ENCODE results near the gene HERC2.
"Not testable (repeated sequence)": the region's sequence is repeated elsewhere in the genome, so short reads cannot be mapped to it uniquely, and the experiment has no call there.

Gene HERC2, protein sequence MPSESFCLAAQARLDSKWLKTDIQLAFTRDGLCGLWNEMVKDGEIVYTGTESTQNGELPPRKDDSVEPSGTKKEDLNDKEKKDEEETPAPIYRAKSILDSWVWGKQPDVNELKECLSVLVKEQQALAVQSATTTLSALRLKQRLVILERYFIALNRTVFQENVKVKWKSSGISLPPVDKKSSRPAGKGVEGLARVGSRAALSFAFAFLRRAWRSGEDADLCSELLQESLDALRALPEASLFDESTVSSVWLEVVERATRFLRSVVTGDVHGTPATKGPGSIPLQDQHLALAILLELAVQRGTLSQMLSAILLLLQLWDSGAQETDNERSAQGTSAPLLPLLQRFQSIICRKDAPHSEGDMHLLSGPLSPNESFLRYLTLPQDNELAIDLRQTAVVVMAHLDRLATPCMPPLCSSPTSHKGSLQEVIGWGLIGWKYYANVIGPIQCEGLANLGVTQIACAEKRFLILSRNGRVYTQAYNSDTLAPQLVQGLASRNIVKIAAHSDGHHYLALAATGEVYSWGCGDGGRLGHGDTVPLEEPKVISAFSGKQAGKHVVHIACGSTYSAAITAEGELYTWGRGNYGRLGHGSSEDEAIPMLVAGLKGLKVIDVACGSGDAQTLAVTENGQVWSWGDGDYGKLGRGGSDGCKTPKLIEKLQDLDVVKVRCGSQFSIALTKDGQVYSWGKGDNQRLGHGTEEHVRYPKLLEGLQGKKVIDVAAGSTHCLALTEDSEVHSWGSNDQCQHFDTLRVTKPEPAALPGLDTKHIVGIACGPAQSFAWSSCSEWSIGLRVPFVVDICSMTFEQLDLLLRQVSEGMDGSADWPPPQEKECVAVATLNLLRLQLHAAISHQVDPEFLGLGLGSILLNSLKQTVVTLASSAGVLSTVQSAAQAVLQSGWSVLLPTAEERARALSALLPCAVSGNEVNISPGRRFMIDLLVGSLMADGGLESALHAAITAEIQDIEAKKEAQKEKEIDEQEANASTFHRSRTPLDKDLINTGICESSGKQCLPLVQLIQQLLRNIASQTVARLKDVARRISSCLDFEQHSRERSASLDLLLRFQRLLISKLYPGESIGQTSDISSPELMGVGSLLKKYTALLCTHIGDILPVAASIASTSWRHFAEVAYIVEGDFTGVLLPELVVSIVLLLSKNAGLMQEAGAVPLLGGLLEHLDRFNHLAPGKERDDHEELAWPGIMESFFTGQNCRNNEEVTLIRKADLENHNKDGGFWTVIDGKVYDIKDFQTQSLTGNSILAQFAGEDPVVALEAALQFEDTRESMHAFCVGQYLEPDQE (N-terminal part only)

GRCh38 chr15:28322129-28322588 is at the start of gene HERC2:
HERC2 (minus strand) TSS chr15:28322179; CDS start chr15:28321433, 746 bp downstream.
- H3K9me3 ChIP-seq (ENCODE audit: insufficient read depth, low read length); H4K20me1 ChIP-seq (ENCODE audit: low read depth, low read length); H3K9me2 ChIP-seq (replicated peaks; ENCODE audit: insufficient read depth, low read length); H3K79me2 ChIP-seq (ENCODE audit: insufficient read depth, low read length); H3F3A ChIP-seq (ENCODE audit: insufficient read depth); H3K36me3 ChIP-seq (ENCODE audit: low read length); H2AFZ ChIP-seq (ENCODE audit: low read depth, low read length, severe bottlenecking); H3K27me3 ChIP-seq (ENCODE audit: low read length): not testable (repeated sequence)
- Histone ChIP-seq H3K27ac (ENCODE audit: low read depth, low read length) (peak within 1 kb of the TSS; percentile 42), H3K9ac (ENCODE audit: low read length) (peak within 1 kb of the TSS; percentile 38; the same call in 1 of the 2 replicates), H3K4me3 (ENCODE audit: insufficient read depth, low read length, poor library complexity, severe bottlenecking) (peak within 1 kb of the TSS; percentile 40), H3K4me2 (ENCODE audit: low read depth, low read length, poor library complexity, severe bottlenecking) (peak within 1 kb of the TSS; percentile 56)

GRCh38 chr15:28365502-28365901 is 43.5 kb upstream of the HERC2 start:
- H3K9ac ChIP-seq (ENCODE audit: low read length); H3K4me2 ChIP-seq (ENCODE audit: low read depth, low read length, poor library complexity, severe bottlenecking); H3K9me2 ChIP-seq (replicated peaks; ENCODE audit: insufficient read depth, low read length); H3K4me3 ChIP-seq (ENCODE audit: insufficient read depth, low read length, poor library complexity, severe bottlenecking); H3K79me2 ChIP-seq (ENCODE audit: insufficient read depth, low read length); H2AFZ ChIP-seq (ENCODE audit: low read depth, low read length, severe bottlenecking); H3K27ac ChIP-seq (ENCODE audit: low read depth, low read length); H3F3A ChIP-seq (ENCODE audit: insufficient read depth); H4K20me1 ChIP-seq (ENCODE audit: low read depth, low read length); H3K36me3 ChIP-seq (ENCODE audit: low read length); H3K27me3 ChIP-seq (ENCODE audit: low read length); H3K9me3 ChIP-seq (ENCODE audit: insufficient read depth, low read length): not testable (repeated sequence)

DNA sequence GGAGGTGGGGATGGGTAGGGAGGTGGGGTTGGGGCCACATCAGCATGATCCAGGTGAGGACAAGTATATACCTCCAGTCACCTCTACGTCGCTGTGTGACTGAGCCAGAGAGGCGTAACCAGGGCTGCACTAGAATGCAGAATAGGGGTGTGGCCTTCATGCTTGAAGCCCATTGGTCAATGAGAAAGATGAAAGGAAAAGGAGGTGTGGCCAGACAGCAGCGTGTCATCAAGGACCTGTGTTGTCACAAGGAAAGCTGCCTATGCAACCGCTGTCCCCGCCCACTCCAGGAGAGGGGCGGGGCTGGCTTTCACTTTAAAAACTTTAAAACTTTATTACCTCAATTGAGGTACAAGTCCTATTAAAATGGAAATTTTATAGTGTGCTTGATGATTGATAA is 36.0 kb upstream of the HERC2 start, which contains the start of gene GOLGA6L24:
TSS of gene GOLGA6L24 (minus strand) at position 101 of the 400 bp plus-strand sequence. CDS start at position 40, 61 bp downstream.
- H3K4me3 ChIP-seq (ENCODE audit: insufficient read depth, low read length, poor library complexity, severe bottlenecking); H2AFZ ChIP-seq (ENCODE audit: low read depth, low read length, severe bottlenecking); H3K9ac ChIP-seq (ENCODE audit: low read length); H3F3A ChIP-seq (ENCODE audit: insufficient read depth); H3K27ac ChIP-seq (ENCODE audit: low read depth, low read length); H3K79me2 ChIP-seq (ENCODE audit: insufficient read depth, low read length); H3K36me3 ChIP-seq (ENCODE audit: low read length); H3K4me2 ChIP-seq (ENCODE audit: low read depth, low read length, poor library complexity, severe bottlenecking); H3K9me2 ChIP-seq (replicated peaks; ENCODE audit: insufficient read depth, low read length); H3K27me3 ChIP-seq (ENCODE audit: low read length); H3K9me3 ChIP-seq (ENCODE audit: insufficient read depth, low read length); H4K20me1 ChIP-seq (ENCODE audit: low read depth, low read length): not testable (repeated sequence)

DNA sequence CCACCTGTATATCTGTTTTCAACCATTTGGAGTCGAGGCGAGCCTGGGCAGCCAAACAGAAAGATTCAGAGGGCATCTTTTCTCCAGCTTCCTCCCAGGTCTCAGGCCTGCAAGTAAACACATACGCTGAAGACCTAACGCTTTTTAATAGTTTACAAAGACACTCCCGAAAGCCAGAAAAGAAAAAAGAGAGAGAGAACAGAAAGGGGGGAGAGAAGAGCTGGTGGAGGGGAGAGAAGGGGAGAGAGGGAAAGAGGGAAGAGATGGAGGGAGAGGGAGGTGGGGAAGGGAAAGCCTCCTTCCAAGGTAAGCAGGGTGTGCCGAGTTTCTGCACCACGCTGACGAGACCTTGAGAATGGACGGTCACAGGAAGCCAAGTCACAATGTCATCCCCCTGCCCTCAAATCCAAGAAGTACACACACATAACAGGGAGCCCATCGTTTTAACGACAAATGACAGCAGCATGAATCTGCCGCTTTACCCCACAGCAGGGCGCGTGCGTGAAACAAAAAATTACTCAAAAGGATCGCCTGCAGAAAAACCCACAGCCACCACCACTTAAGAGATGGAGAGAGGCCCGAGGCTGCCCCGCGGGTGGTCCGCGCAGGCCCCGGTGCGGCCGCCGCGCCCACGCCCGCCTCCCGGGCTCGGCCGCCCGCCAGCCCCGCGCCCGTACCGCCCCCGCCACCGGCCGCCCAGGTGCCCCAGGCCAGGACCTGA is 461 bp downstream of the HERC2 start:
- not testable (repeated sequence) for H3K9me3 ChIP-seq (ENCODE audit: insufficient read depth, low read length); H2AFZ ChIP-seq (ENCODE audit: low read depth, low read length, severe bottlenecking); H3K36me3 ChIP-seq (ENCODE audit: low read length); H4K20me1 ChIP-seq (ENCODE audit: low read depth, low read length); H3F3A ChIP-seq (ENCODE audit: insufficient read depth); H3K9me2 ChIP-seq (replicated peaks; ENCODE audit: insufficient read depth, low read length); H3K79me2 ChIP-seq (ENCODE audit: insufficient read depth, low read length); H3K27me3 ChIP-seq (ENCODE audit: low read length)
- Histone ChIP-seq H3K4me2 (ENCODE audit: low read depth, low read length, poor library complexity, severe bottlenecking) (peak overlapping the region; percentile 38), H3K4me3 (ENCODE audit: insufficient read depth, low read length, poor library complexity, severe bottlenecking) (peak overlapping the region; percentile 40), H3K27ac (ENCODE audit: low read depth, low read length) (peak overlapping the region; percentile 42), H3K9ac (ENCODE audit: low read length) (peak overlapping the region; percentile 38; the same call in 1 of the 2 replicates)

DNA sequence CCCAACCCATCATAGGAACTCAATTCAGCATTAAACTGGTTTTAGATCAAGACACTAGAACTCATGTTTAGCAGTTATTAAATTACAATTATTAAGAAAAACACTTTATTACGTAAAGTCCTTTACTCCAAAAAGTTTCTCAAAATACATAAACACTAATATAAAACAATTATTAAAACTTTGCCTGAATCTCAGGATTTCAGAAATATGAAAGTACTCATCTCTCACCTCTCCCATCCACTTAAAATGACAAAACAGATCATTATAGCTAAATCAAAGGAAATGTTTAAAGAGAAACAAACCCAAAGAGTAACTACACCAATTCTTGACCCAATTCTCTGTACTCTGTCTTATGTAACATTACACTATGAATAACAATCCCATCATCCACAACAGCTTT is 2.3 kb downstream of the HERC2 start:
- not testable (repeated sequence) for H3K27ac ChIP-seq (ENCODE audit: low read depth, low read length)

DNA sequence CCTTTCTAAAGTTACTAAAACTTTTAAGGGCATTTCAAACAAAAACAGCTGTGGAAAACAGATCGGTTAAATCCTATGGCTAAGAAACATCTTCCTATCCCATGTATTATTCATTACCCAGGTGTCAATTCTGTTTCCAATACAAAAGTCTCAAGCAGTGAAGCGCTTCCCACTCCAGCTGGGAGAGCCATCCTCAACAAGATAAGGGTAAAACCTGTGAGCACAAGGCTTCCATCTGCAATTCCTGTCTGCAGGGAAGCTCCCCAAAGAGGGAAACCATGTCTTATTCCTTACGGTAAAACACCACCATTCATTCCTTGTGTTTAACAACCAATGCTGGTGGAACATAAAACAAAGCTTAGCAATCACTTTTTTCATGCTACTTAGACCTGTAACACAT is 3.2 kb downstream of the HERC2 start:
- H3K9me3 ChIP-seq (ENCODE audit: insufficient read depth, low read length); H3K79me2 ChIP-seq (ENCODE audit: insufficient read depth, low read length); H3K9me2 ChIP-seq (replicated peaks; ENCODE audit: insufficient read depth, low read length); H3K36me3 ChIP-seq (ENCODE audit: low read length); H3K4me3 ChIP-seq (ENCODE audit: insufficient read depth, low read length, poor library complexity, severe bottlenecking); H4K20me1 ChIP-seq (ENCODE audit: low read depth, low read length); H3K9ac ChIP-seq (ENCODE audit: low read length); H3K4me2 ChIP-seq (ENCODE audit: low read depth, low read length, poor library complexity, severe bottlenecking); H3K27me3 ChIP-seq (ENCODE audit: low read length); H3K27ac ChIP-seq (ENCODE audit: low read depth, low read length); H2AFZ ChIP-seq (ENCODE audit: low read depth, low read length, severe bottlenecking); H3F3A ChIP-seq (ENCODE audit: insufficient read depth): not testable (repeated sequence)

More for the DNA sequence above, 2.3 kb downstream of the HERC2 start:
- not testable (repeated sequence) for H3K9me3 ChIP-seq (ENCODE audit: insufficient read depth, low read length); H4K20me1 ChIP-seq (ENCODE audit: low read depth, low read length); H3K4me2 ChIP-seq (ENCODE audit: low read depth, low read length, poor library complexity, severe bottlenecking); H3K4me3 ChIP-seq (ENCODE audit: insufficient read depth, low read length, poor library complexity, severe bottlenecking); H3K79me2 ChIP-seq (ENCODE audit: insufficient read depth, low read length); H3K36me3 ChIP-seq (ENCODE audit: low read length); H2AFZ ChIP-seq (ENCODE audit: low read depth, low read length, severe bottlenecking); H3K9ac ChIP-seq (ENCODE audit: low read length); H3K27me3 ChIP-seq (ENCODE audit: low read length); H3K9me2 ChIP-seq (replicated peaks; ENCODE audit: insufficient read depth, low read length); H3F3A ChIP-seq (ENCODE audit: insufficient read depth)

DNA sequence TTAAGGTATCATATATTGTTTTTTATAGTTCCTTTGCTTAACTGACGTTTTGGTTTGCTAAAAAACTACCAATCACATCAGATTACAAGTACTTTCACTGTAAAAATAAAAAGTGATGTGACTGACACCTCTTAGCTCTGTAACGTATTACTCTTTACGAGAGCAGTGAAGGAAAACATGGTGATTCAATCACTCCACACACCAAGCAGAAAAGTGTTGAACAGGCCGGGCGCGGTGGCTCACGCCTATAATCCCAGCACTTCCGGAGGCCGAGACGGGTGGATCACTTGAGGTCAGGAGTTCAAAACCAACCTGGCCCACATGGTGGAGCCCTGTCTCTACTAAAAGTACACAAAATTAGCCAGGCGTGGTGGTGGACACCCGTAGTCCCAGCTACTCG is 3.9 kb downstream of the HERC2 start:
- not testable (repeated sequence) for H3K4me2 ChIP-seq (ENCODE audit: low read depth, low read length, poor library complexity, severe bottlenecking); H3K9me3 ChIP-seq (ENCODE audit: insufficient read depth, low read length); H3K79me2 ChIP-seq (ENCODE audit: insufficient read depth, low read length); H3K9ac ChIP-seq (ENCODE audit: low read length); H3K9me2 ChIP-seq (replicated peaks; ENCODE audit: insufficient read depth, low read length); H3K27ac ChIP-seq (ENCODE audit: low read depth, low read length); H3K36me3 ChIP-seq (ENCODE audit: low read length); H4K20me1 ChIP-seq (ENCODE audit: low read depth, low read length); H3K4me3 ChIP-seq (ENCODE audit: insufficient read depth, low read length, poor library complexity, severe bottlenecking); H2AFZ ChIP-seq (ENCODE audit: low read depth, low read length, severe bottlenecking); H3K27me3 ChIP-seq (ENCODE audit: low read length); H3F3A ChIP-seq (ENCODE audit: insufficient read depth)
